ENCODE data around the gene TTLL5.

DNA sequence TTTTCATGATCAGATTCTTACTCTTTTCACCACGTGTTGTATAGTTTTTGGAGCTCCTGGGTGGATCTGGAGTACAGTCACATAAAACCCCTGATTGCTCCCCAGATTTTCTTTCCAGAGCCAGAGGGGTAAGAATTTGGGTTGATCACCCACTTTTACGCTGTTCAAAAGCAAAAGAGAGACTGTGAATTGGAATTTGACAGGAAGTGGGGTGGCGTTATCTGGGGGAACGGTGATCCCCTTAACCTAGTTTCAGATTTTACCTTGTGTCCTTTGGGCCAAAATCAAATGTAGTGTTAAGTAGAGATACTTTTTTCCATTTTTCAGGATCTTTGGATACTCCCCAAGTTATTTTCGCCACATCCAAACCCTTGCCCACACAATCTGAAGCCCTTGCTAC, 245.2 kb downstream of the TTLL5 start:
- TF ChIP-seq, protein P1, sequence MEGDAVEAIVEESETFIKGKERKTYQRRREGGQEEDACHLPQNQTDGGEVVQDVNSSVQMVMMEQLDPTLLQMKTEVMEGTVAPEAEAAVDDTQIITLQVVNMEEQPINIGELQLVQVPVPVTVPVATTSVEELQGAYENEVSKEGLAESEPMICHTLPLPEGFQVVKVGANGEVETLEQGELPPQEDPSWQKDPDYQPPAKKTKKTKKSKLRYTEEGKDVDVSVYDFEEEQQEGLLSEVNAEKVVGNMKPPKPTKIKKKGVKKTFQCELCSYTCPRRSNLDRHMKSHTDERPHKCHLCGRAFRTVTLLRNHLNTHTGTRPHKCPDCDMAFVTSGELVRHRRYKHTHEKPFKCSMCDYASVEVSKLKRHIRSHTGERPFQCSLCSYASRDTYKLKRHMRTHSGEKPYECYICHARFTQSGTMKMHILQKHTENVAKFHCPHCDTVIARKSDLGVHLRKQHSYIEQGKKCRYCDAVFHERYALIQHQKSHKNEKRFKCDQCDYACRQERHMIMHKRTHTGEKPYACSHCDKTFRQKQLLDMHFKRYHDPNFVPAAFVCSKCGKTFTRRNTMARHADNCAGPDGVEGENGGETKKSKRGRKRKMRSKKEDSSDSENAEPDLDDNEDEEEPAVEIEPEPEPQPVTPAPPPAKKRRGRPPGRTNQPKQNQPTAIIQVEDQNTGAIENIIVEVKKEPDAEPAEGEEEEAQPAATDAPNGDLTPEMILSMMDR (IDR thresholded peaks at IDR 0.05), result no peak
- TF ChIP-seq POLR2AphosphoS5 (IDR thresholded peaks at IDR 0.05), result no peak
